ENCODE data around the gene DACT3. TPM values are rescaled to one million over a fixed set of nuclear protein-coding genes. Genes with fewer than 3 reads are reported as not detected.

The DACT3 gene
- total RNA-seq, 1 donor from 2014 or later: 11.2 TPM

DNA sequence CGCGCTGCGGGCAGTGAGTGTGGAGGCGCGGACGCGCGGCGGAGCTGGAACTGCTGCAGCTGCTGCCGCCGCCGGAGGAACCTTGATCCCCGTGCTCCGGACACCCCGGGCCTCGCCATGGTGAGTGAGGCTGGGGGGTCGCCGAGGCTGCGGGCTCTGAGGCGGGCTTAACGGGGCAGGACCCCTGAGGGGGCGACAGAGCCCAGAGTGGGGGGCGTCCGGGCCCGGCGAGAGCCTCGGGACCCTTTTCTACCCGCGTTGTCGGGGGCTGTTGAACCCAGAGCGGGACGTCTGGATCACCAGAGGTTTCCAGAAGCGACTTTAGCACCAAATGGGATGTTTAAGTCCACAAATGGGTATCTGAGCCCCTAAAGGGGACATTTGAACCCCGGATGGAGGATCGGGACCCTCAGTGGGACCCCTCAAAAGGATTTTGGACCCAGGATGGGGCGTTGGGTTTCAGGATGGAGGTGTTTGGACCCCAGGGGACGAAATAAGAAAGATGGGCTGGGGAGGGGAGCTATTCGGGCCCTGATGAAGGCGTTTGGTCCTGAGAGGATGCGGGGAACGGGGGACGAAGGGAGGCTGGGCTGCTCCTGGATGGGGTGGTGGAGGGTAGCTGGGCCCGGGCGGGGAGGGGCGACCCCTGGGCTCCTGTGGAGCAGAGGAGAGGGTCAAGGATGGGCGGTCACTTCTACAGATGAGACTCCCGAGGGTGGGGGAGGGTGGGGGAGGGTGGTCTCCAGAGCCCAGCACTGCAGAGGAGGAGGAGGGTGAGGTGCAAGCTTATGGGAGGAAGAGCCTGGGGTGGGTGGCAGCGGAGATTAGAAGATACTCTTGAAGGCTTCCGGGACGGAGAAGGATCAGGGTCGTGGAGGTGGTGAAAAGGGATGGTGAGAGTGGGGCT is 59.4 kb downstream of the DACT3 start, which contains the start of gene CALM3:
Gene CALM3 (plus strand): TSS at position 13 of the 907 bp plus-strand sequence. CDS start 105 bp downstream, at position 118.
- Mint-ChIP-seq H3K4me3 (ENCODE audit: unreplicated experiment) (peak within 1 kb of the TSS; percentile 98), H3K4me1 (ENCODE audit: unreplicated experiment) (peaks cover 37% of the 10 kb centered on the region), H3K27ac (ENCODE audit: unreplicated experiment) (peak within 1 kb of the TSS; percentile 100), H3K27me3 (ENCODE audit: unreplicated experiment) (no peaks in the 10 kb centered on the region), H3K9me3 (ENCODE audit: unreplicated experiment) (peaks cover 10% of the 10 kb centered on the region), H3K36me3 (ENCODE audit: unreplicated experiment) (peaks cover 4% of the 10 kb centered on the region)
- DNase-seq (ENCODE audit: extremely low spot score, unreplicated experiment): no peak
- TF ChIP-seq, protein P1, sequence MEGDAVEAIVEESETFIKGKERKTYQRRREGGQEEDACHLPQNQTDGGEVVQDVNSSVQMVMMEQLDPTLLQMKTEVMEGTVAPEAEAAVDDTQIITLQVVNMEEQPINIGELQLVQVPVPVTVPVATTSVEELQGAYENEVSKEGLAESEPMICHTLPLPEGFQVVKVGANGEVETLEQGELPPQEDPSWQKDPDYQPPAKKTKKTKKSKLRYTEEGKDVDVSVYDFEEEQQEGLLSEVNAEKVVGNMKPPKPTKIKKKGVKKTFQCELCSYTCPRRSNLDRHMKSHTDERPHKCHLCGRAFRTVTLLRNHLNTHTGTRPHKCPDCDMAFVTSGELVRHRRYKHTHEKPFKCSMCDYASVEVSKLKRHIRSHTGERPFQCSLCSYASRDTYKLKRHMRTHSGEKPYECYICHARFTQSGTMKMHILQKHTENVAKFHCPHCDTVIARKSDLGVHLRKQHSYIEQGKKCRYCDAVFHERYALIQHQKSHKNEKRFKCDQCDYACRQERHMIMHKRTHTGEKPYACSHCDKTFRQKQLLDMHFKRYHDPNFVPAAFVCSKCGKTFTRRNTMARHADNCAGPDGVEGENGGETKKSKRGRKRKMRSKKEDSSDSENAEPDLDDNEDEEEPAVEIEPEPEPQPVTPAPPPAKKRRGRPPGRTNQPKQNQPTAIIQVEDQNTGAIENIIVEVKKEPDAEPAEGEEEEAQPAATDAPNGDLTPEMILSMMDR (IDR thresholded peaks at IDR 0.05): no peak

DNA sequence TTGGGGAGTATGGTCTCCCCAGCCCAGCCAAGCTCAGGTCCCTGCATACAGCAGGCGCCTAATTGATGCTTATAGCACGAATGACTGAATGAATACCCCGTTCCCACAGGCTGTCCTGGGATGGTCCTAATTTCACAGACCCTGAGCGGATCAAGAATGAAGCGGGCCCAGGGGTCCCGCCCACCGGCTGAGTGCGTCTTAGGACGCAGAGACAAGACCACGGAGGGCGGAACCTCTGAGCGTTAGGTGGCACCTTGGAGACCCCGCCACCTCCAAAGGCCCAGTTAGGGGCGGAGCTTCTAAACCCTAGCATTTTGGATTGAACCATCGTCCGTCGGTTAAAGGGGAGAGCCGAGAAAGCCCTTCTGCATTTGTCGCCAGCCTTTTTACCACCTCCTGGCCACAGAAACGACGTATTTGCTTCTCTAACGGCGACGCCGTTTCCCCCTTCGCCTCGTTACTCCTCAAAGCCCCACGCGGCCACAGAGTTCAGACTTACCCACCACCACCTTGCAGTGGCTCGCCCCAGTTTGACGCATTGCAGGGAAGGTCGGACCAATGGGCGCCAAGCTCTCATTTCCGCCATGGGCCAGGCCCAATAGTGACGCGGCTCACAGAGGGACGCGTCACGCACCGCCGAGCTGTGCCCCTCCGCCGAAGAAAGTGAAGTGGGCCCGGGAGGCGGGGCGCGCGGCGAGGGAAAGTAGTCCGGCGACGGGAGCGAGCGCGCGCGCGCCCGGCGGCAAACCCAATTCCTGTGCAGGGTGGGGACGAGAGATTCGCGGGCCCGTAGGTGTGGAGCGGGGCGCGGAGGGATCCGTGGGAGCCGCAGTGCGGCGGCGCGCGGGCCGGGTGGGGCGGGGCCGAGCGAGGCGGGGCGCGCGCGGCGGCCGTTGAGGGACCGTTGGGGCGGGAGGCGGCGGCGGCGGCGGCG is 60.3 kb downstream of the DACT3 start:
- Mint-ChIP-seq H3K27me3 (ENCODE audit: unreplicated experiment) (no peaks in the 10 kb centered on the region), H3K4me3 (ENCODE audit: unreplicated experiment) (peak overlapping the region; percentile 98), H3K4me1 (ENCODE audit: unreplicated experiment) (peaks cover 35% of the 10 kb centered on the region), H3K27ac (ENCODE audit: unreplicated experiment) (peak overlapping the region; percentile 100), H3K9me3 (ENCODE audit: unreplicated experiment) (peaks cover 10% of the 10 kb centered on the region), H3K36me3 (ENCODE audit: unreplicated experiment) (no peaks in the 10 kb centered on the region)
- TF ChIP-seq, protein P1 (IDR thresholded peaks at IDR 0.05): no peak
- peak; percentile 99 for DNase-seq (ENCODE audit: extremely low spot score, unreplicated experiment)

DNA sequence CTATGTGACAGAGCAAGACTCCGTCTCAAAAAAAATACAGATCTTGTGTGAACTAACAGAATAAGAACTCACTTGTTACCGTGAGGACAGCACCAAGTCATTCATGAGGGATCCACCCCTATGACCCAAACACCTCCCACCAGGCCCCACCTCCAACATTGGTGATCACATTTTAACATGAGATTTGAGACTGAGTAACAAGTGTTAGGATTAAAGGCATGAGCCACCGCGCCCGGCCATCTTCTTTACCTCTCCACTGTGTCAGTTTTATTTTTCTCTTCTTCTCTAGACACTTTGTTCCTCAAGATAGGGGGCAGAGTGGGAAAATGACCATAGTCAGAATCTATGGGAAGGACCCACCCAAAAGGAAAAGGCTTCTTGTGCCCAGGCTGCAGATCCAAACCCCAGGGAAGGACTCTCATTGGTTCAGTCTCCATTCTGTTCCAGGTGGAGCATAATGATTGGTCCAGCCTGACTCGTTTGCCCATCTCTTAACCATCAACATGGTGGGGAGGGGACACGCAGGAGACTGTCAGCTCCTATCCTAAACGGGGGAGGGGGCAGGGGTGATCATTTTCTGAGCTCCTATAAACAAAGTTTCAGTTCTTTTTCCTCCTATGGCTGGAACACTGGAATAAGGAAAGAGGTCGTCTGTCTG is 61.1 kb downstream of the DACT3 start:
- H3K4me1 Mint-ChIP-seq (ENCODE audit: unreplicated experiment): peaks cover 33% of the 10 kb centered on the region
- no peaks in the 10 kb centered on the region for H3K27me3 Mint-ChIP-seq (ENCODE audit: unreplicated experiment)
- peak overlapping the region; percentile 100 for H3K27ac Mint-ChIP-seq (ENCODE audit: unreplicated experiment)
- peak overlapping the region; percentile 98 for H3K4me3 Mint-ChIP-seq (ENCODE audit: unreplicated experiment)
- no peak for DNase-seq (ENCODE audit: extremely low spot score, unreplicated experiment)
- peaks cover 10% of the 10 kb centered on the region for H3K9me3 Mint-ChIP-seq (ENCODE audit: unreplicated experiment)
- H3K36me3 Mint-ChIP-seq (ENCODE audit: unreplicated experiment): no peaks in the 10 kb centered on the region
- TF ChIP-seq, protein P1 (IDR thresholded peaks at IDR 0.05): no peak

DNA sequence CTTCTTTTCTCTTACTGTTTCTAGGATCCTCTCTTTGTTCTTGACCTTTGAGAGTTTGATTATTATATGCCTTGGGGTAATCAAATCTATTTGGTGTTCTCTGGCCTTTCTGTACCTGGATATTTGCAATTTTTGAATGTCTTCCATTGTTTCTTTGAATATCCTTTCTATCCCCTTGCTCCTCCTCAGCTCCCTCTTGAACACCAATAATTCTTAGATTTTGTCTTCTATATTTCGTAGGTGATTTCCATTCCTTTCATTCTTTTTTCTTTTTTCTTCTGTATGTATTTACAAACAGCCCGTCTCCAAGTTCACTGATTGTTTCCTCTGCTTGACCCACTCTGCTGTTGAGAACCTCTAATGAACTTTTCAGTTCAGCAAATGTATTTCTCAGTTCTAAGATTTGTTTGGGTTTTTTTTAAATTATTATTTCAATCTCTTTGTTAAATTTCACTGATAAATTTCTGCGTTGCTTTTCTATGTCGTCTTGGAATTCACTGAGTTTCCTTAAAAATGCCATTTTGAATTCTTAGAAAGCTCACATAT is 62.5 kb downstream of the DACT3 start:
- Mint-ChIP-seq H3K27ac (ENCODE audit: unreplicated experiment) (no peak overlapping the region), H3K27me3 (ENCODE audit: unreplicated experiment) (no peaks in the 10 kb centered on the region), H3K9me3 (ENCODE audit: unreplicated experiment) (peaks cover 10% of the 10 kb centered on the region), H3K4me3 (ENCODE audit: unreplicated experiment) (no peak overlapping the region), H3K4me1 (ENCODE audit: unreplicated experiment) (peaks cover 22% of the 10 kb centered on the region), H3K36me3 (ENCODE audit: unreplicated experiment) (no peaks in the 10 kb centered on the region)
- TF ChIP-seq, protein P1 (IDR thresholded peaks at IDR 0.05): no peak
- DNase-seq (ENCODE audit: extremely low spot score, unreplicated experiment): no peak

Small RNA genes lying within 50 kb of the gene (microRNA-seq; reads per million reads assigned to microRNA genes)
- gene MIR320E (ENCODE audit: unreplicated experiment): 2.2 reads per million

Other genes with a start within 250 kb of the DACT3 start
- 34.5 and 35.0 TPM in 2 replicates for gene CCDC8, start 247.6 kb downstream of the DACT3 start, total RNA-seq
- 0.11 TPM in 1 of 2 replicates, not detected in the other for gene PNMA8C, start 232.2 kb downstream of the DACT3 start, total RNA-seq
- gene PNMA8A, start 189.6 kb downstream of the DACT3 start, total RNA-seq: 10.3 and 10.8 TPM in 2 replicates
- gene PNMA8B, start 165.3 kb downstream of the DACT3 start, total RNA-seq: 2.5 TPM in 2 replicates
- gene CALM3, start 59.9 kb downstream of the DACT3 start, total RNA-seq: 167 and 168 TPM in 2 replicates
- 0.31 and 0.38 TPM in 2 replicates for gene PTGIR, start 36.1 kb downstream of the DACT3 start, total RNA-seq
- not detected in 2 replicates for gene GNG8, start 25.0 kb downstream of the DACT3 start, total RNA-seq
- 41.9 and 43.9 TPM in 2 replicates for gene PRKD2, start 55.9 kb upstream of the DACT3 start, total RNA-seq
- gene FKRP, start 84.9 kb upstream of the DACT3 start, total RNA-seq: 34.0 and 37.7 TPM in 2 replicates
- gene STRN4, start 85.3 kb upstream of the DACT3 start, total RNA-seq: 87.1 and 93.5 TPM in 2 replicates
- gene SLC1A5, start 127.4 kb upstream of the DACT3 start, total RNA-seq: 313 and 354 TPM in 2 replicates
- 226 and 229 TPM in 2 replicates for gene AP2S1, start 189.7 kb upstream of the DACT3 start, total RNA-seq
- 107 and 113 TPM in 2 replicates for gene ARHGAP35, start 199.8 kb upstream of the DACT3 start, total RNA-seq

Data from osteocyte (in vitro differentiated cells).